ENCODE measurements around the gene IPO11.
A peak's percentile ranks its signal among the peaks of the same experiment; 100 is the strongest.
"Not testable (repeated sequence)": the region's sequence is repeated elsewhere in the genome, so short reads cannot be mapped to it uniquely, and the experiment has no call there.

IPO11 gene

GRCh38 chr5:62520812-62521211 is 108.2 kb downstream of the IPO11 start:
- not testable (repeated sequence) for DNase-seq

DNA sequence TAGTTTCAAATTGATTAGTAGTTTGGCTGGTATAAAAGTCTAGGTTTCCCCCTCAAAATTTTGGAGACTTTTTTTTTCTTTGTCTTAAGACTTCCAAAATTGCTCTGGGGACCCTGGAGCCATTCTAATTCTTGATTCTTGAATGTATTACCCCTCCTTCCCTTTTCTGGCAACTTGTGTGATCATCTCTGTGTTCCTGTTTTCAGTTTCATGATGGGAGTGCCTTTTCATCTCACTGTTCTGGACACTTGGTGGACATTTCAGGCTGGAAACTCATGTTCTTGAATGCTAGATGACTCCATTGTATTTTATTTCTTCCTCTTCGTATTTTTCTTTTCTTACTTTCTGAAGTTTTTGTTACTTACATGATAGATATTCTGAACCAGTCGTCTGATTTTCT is 108.8 kb downstream of the IPO11 start:
- no peak for DNase-seq

DNA sequence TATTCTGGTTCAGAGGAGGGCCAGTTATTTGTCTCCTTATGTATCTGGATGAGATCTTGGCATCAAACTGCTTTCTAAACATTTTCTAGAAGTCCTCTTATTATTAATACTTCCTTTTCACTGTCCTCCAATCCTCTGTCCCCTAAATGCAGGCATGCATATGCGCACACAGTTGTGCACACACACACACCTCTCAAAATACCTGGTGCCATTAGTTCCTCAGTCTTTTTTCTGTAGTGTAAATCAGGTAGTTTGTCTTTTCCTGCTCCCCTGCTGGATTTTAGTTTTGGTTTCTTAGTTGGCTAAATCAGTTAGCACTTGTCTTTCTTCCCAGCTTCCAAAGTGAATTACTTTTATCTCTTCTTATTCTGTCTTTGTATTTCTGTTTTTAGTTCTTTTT is 110.2 kb downstream of the IPO11 start:
- no peak for DNase-seq

DNA sequence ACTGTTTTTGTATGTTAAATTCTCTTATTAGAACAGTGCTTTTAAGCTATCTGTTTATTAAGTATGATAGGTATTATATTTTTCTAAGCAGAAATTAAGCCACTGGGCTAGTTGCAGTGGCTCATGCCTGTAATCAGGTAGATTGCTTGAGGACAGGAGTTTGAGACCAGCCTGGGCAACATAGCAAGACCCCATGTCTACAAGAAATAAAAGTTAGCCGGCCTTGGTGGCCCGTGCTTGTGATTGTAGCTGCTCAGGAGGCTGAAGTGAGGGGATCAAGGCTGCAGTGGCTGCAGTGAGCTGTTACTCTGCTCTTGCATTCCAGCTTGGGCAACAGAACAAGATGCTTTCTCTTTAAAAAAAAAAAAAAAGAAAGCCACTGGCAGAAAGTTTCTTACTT is 121.0 kb downstream of the IPO11 start:
- DNase-seq, result no peak

DNA sequence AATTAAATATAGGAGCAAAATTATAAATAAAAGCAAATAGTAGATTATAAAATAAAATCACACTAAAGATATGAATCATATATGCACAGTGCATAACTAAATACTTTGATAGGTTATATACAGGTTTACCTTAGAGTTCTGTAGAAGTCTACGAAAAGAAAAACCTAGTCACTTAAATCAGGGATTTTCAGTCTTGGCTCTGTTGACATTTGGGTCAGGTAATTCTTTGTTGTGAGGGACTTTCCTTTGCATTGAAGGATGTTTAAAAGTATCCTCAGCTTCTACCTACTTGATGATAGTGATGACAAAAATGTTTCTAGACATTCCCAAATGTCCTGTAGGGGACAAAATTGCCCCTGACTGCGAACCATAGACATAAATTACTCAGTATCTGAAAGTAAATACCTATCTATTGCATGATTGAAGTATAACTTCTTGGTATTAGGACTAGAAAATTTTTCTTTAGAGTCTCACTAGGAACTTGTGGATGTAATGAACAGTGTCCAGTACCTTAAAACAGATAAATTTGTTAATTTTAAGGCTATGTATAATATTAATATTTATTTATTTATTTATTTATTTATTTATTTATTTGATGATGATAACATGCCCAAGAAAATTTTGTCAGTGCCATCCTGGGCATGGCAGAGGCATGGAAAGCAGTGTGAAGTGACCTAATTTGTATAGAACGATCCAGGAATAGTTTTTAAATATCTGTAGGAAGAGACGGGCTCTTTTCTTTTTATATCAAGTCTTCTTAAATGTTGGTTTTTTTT is 122.1 kb downstream of the IPO11 start:
- DNase-seq, result no peak

- DNase-seq, result no peak
Observed at GRCh38 chr5:62536232-62536631, 123.7 kb downstream of the IPO11 start.

DNA sequence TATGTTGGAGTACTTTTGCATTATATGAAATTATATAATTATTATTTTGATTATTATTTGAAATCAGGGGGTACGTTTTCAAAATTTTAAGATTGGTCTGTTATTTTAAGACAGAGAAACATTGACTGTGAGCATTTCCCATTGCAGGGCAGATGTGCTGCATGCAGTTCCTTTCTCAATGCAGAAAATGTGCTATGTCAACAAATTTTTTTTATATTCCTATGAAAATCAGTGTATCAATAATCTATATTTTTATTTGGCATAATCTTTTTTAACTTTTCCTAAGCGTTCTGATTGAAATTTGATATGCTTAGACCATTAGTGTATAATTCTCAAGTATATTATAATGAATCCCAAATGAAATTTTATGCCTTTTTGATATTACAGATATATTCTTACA is 124.2 kb downstream of the IPO11 start:
- no peak for DNase-seq

- DNase-seq, result no peak
Observed at GRCh38 chr5:62538017-62538942, 125.7 kb downstream of the IPO11 start.

GRCh38 chr5:62542720-62543119 is 130.2 kb downstream of the IPO11 start:
- no peak for DNase-seq

DNA sequence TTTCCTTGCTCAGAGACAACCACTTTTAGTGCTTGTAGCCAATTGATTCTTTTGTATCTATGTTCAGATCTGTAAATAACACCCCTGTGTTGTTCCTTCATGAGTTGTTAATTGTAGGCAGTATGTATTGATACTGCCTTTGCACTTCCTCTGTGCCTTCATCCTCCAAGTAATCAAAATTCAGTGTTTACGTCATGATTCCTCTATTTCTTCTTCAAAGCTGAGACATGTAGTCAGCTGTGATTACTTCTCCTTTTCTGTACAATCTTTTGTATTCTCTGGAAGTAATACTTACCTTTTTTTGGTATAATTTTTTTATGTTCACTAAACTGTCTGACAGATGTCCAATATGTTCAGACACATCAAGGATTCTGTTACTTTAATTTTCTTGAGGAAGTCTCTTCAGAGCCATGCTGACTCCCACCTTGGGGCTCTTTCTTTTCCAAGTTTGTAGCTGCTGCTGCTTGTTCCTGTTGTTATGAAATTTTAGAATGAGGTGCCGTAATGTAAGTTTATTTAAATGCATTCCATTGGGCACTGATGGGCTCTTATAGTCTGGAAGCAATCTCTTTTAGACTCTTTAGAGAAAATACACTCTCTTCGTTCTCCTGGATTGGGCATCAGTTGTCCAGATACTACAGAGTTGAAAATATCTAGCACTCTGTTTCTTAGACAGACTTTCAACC is 135.5 kb downstream of the IPO11 start:
- DNase-seq, result no peak

DNA sequence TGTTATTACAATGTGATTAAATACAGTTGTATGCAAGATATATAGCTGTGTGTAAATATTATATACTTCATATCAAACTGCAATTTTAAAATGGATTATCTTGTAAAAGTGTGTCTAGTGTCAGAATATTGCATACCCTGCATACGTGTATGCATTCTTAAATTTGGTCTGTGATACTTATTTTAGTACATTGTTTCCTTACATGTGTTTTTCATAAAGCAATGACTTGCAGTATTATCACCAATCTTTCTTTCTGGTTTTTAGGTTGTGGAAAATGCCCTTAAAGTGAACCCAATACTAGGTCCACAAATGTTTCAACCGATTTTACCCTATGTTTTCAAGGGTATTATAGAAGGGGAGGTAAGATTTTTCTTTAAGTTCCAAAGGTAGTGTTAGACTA is 137.5 kb downstream of the IPO11 start:
- no peak for DNase-seq

- DNase-seq, result no peak
Observed at GRCh38 chr5:62555930-62556329, 143.4 kb downstream of the IPO11 start.

- no peak for DNase-seq
Observed at GRCh38 chr5:62558941-62559340, 146.4 kb downstream of the IPO11 start.

GRCh38 chr5:62560786-62561185 is 148.2 kb downstream of the IPO11 start:
- peak; percentile 18 for DNase-seq

DNA sequence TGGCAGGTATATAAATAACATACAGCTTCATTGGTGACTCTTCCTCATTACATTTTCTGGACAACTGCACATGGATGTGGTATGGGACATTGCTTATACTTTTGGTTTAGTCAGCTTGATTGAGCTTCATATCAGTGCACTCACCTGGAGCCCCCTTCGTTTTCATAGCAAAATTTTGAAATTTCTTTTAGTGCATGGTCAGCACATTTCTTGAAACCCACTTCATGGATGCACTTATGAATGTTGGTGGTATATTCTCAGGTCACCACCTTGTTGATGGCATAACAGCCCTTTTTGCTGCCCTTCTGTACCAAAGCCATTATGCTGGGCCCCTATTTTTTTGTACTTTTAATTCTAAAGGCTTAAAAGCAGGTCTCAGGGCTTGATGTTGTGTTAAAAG is 149.3 kb downstream of the IPO11 start:
- no peak for DNase-seq

- no peak for DNase-seq
Observed at GRCh38 chr5:62562867-62563266, 150.3 kb downstream of the IPO11 start.

DNA sequence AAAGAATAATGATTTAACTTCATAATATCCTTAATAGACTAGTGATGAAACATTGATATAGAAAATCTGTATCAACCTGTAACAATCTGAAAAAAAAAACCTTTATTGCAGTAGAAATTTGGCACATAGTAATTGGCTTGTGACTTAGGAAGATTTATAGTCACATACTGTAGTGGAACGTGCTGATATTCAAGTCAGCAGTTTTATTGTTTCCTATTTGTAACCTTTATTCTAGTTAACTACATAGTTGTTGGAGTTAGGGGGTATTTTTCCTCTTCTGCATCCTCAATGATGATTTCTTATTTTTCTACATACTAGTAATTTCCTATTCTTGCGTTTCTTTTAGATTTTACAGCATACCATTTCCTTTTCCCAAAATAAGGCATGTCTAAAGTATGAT is 151.5 kb downstream of the IPO11 start:
- no peak for DNase-seq

DNA sequence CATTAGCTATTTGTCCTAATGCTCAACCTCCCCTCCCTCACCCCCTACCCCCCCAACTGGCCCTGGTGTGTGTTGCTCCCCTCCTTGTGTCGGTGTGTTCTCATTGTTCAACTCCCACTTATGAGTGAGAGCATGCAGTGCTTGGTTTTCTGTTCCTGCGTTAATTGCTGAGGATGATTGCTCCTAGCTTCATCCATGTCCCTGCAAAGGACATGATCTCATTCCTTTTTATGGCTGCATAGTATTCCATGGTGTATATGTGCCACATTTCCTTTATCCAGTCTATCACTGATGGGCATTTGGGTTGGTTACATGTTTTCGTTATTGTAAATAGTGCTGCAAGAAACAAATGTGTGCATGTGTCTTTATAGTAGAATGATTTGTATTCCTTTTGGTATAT is 153.2 kb downstream of the IPO11 start:
- DNase-seq, result not testable (repeated sequence)

DNA sequence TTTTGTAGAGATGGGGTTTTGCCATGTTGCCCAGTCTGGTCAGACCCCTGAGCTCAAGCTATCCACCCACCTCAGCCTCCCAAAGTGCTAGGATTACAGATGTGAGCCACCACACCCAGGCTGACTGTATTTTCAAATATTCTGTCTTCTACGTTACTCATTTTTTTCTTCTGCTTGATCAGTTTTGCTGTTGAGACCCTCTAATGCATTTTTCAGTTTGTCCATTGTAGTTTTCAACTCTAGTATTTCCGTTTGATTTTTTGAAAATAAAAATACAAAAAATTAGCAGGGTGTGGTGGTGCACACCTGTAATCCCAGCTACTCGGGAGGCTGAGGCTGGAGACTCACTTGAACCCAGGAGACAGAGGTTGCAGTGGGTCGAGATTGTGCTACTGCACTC is 155.6 kb downstream of the IPO11 start:
- no peak for DNase-seq

DNA sequence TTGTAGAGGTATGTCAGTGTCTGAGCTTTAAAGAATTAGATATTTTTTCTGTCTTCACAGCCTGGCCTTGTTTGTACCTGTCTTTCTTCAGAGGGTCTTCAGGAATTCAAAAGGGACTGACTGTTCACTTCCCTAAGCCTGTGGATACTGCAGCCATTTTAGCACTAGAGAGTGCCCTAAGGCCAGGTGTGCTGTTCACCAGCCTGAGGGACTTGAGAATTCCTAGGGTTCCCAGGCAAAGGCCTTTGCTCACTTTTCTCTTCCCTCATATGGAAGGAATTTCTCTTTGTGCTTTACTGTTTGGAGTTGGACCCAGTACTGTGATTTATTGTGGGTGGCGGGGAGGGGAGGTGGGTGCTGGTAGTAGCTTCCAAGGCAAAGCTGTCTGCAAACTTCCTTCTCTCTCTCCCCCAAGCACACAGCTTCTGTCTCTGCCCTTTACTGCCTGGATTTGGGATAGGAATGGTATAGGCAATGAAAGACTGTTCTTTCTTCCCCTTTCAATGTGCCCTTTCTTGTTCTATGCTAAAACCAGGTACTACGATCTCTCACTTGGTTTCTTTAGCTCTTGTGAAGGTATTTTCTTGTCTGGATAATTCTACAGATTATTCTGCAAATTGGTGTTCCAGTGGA is 156.4 kb downstream of the IPO11 start:
- no peak for DNase-seq

- DNase-seq, result no peak
Observed at GRCh38 chr5:62569470-62569869, 156.9 kb downstream of the IPO11 start.

GRCh38 chr5:62572918-62573514 is 160.5 kb downstream of the IPO11 start:
- DNase-seq, result no peak

DNA sequence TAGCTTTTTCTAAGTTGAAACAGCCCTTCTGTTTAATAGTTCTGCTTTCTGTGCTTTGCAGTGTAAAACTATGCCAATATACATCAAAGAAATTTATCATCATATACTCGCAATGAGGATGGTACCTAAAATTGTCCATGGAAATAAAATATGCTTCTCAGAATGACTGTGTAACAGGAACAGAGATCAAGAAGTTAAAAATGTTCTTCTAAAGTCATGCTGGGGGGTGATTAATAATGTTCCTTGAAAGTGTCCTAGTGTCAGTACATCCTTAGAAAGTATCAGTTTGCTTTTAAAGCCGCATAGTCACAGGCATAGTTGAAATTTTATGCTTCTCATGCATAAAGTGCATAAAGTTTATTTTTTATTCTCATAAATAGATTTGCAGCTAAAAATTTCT is 162.0 kb downstream of the IPO11 start:
- no peak for DNase-seq

All from retina (tissue), 1 donor.